ENCODE measurements around the gene INSIG2.

INSIG2 gene

DNA sequence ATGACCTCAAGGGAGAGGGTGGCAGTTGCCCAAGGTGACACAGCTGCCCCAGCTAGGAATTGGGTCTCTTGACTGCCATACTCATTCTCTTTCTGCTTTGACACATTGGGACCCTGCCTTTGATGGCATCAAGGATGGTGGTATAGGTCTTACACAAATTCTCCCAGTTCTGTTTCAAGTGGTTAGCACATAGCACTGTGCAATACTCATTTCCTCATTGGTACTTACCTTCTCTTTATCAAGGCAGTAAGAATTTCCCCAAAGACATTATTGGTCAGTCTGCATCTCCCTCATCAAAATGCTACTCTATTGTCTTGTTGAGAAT lies 38.5 kb upstream of the INSIG2 start:
- H3K27me3 ChIP-seq (replicated peaks; ENCODE audit: control insufficient read depth, insufficient read depth, low read length, poor library complexity, severe bottlenecking): peaks cover 3% of the 10 kb centered on the region
- H3K36me3 ChIP-seq (ENCODE audit: control insufficient read depth, insufficient read depth, low read length): no peaks in the 10 kb centered on the region
- DNase-seq: no peak
- H3K9me3 ChIP-seq (ENCODE audit: control insufficient read depth, low read length): no peaks in the 10 kb centered on the region
- no peak overlapping the region for H3K4me3 ChIP-seq (ENCODE audit: insufficient read depth, low read depth, low read length, poor library complexity, severe bottlenecking)
- no peaks in the 10 kb centered on the region for H3K4me1 ChIP-seq (ENCODE audit: control insufficient read depth, insufficient read depth, low read length, poor library complexity, severe bottlenecking)
- H3K27ac ChIP-seq (ENCODE audit: insufficient read depth, low read length, poor library complexity, severe bottlenecking): no peak overlapping the region

DNA sequence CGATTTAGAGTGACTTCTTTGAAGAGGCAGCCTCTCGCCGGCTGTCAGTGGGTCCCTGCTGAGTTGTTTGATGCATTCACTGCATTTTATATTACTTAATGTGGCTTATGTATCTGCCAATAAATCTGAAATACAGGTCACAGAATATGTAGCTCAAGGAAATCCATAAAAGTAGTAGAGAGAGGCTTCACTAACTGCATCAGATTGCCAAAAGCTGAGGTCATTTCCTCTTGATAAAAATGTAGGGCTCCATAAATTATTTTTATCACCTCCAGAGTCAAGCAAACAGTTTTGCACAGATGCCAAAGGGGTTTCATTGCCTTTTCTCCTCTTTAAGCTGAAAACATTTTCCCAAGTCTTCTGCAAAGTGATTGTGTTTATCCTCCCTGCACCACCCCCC lies 37.9 kb upstream of the INSIG2 start:
- Histone ChIP-seq H3K9me3 (ENCODE audit: control insufficient read depth, low read length) (no peaks in the 10 kb centered on the region), H3K36me3 (ENCODE audit: control insufficient read depth, insufficient read depth, low read length) (no peaks in the 10 kb centered on the region), H3K27me3 (replicated peaks; ENCODE audit: control insufficient read depth, insufficient read depth, low read length, poor library complexity, severe bottlenecking) (peaks cover 3% of the 10 kb centered on the region), H3K27ac (ENCODE audit: insufficient read depth, low read length, poor library complexity, severe bottlenecking) (no peak overlapping the region), H3K4me3 (ENCODE audit: insufficient read depth, low read depth, low read length, poor library complexity, severe bottlenecking) (no peak overlapping the region), H3K4me1 (ENCODE audit: control insufficient read depth, insufficient read depth, low read length, poor library complexity, severe bottlenecking) (no peaks in the 10 kb centered on the region)
- no peak for DNase-seq

DNA sequence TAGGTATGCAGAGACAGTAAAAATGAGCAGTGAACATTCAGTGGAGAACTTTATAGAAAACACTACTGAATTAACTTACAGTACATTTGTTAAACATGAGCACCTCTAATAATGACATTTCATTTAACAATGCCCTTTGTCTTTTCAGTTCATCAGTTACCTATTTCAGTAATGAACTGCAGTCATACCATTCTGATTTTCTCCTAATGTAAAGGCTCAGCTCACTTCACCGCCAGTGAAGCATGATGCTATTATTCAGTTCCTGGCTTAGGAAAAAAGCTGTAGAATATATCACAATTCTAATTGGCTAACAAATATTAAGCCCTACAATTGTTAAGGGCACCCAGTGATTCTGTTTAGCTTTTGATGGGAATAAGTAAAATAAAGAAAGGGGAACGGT lies 37.3 kb upstream of the INSIG2 start:
- Histone ChIP-seq H3K36me3 (ENCODE audit: control insufficient read depth, insufficient read depth, low read length) (no peaks in the 10 kb centered on the region), H3K27me3 (replicated peaks; ENCODE audit: control insufficient read depth, insufficient read depth, low read length, poor library complexity, severe bottlenecking) (peaks cover 3% of the 10 kb centered on the region), H3K4me3 (ENCODE audit: insufficient read depth, low read depth, low read length, poor library complexity, severe bottlenecking) (no peak overlapping the region), H3K9me3 (ENCODE audit: control insufficient read depth, low read length) (no peaks in the 10 kb centered on the region), H3K27ac (ENCODE audit: insufficient read depth, low read length, poor library complexity, severe bottlenecking) (no peak overlapping the region), H3K4me1 (ENCODE audit: control insufficient read depth, insufficient read depth, low read length, poor library complexity, severe bottlenecking) (no peaks in the 10 kb centered on the region)
- DNase-seq: no peak

DNA sequence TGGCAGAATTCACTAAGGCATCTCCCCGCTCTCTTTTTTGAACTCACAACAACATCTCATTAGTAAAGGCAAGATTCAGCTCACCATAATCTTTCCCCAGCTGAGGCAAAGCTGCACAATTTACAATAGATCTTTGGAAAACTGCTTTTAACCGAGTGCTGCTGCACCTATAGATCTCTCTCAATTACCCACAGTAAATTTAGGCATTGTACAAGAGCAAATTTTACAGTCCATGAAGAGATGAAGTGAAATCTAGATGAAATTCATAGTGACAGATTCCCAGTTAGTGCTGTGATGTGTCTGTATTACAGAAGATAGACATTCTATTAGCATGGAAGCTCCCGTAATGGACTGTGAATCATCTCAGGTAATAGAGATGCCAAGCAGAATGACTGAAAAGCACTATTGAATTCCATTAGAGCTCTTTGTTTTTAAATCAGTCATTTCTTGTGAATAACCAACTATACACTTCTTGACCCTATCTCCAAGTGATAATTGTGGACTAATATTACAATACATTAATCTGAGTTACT lies 36.4 kb upstream of the INSIG2 start:
- Histone ChIP-seq H3K4me3 (ENCODE audit: insufficient read depth, low read depth, low read length, poor library complexity, severe bottlenecking) (no peak overlapping the region), H3K9me3 (ENCODE audit: control insufficient read depth, low read length) (no peaks in the 10 kb centered on the region), H3K27me3 (replicated peaks; ENCODE audit: control insufficient read depth, insufficient read depth, low read length, poor library complexity, severe bottlenecking) (peaks cover 3% of the 10 kb centered on the region), H3K4me1 (ENCODE audit: control insufficient read depth, insufficient read depth, low read length, poor library complexity, severe bottlenecking) (no peaks in the 10 kb centered on the region), H3K27ac (ENCODE audit: insufficient read depth, low read length, poor library complexity, severe bottlenecking) (no peak overlapping the region), H3K36me3 (ENCODE audit: control insufficient read depth, insufficient read depth, low read length) (no peaks in the 10 kb centered on the region)
- DNase-seq: no peak

DNA sequence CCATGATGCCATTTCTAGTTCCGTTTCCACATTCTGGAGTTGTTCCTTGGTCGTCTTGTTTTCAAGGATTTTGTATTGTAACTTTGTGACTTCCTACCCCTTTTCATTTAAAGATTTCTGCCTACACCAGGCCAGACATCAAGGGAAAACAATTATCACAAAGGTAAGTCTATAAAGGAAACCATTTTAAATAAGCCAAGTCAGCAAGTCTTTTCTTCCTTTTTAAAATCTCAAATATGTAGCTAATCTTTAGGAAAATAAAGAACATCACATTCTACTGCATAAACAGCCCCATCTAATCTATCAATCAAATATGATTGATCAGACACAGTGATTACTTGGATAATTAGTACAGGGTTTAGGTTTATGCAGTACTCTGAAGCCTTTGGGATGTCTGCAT lies 35.8 kb upstream of the INSIG2 start:
- no peaks in the 10 kb centered on the region for H3K9me3 ChIP-seq (ENCODE audit: control insufficient read depth, low read length)
- no peak overlapping the region for H3K4me3 ChIP-seq (ENCODE audit: insufficient read depth, low read depth, low read length, poor library complexity, severe bottlenecking)
- peaks cover 3% of the 10 kb centered on the region for H3K27me3 ChIP-seq (replicated peaks; ENCODE audit: control insufficient read depth, insufficient read depth, low read length, poor library complexity, severe bottlenecking)
- no peaks in the 10 kb centered on the region for H3K4me1 ChIP-seq (ENCODE audit: control insufficient read depth, insufficient read depth, low read length, poor library complexity, severe bottlenecking)
- DNase-seq: no peak
- no peaks in the 10 kb centered on the region for H3K36me3 ChIP-seq (ENCODE audit: control insufficient read depth, insufficient read depth, low read length)
- no peak overlapping the region for H3K27ac ChIP-seq (ENCODE audit: insufficient read depth, low read length, poor library complexity, severe bottlenecking)

DNA sequence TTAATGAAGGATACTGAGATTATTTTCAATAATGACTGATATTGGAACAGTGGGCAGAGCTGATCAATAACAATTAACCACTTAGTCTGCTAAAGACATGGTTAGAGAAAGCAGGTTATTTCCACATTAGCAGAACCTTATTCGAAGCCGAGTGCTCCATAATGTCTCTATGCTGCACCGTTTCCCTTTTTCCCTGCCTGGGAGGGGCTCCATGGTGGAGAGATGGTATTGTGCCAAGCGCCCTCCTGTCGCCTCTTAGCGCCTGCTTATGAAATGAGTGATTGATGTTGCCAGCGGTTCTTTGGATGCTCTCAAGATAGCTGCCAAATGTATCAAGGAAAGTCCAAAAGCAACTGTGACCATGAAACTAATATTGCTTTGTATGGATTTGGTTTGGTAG lies 34.6 kb upstream of the INSIG2 start:
- Histone ChIP-seq H3K27me3 (replicated peaks; ENCODE audit: control insufficient read depth, insufficient read depth, low read length, poor library complexity, severe bottlenecking) (peaks cover 3% of the 10 kb centered on the region), H3K27ac (ENCODE audit: insufficient read depth, low read length, poor library complexity, severe bottlenecking) (no peak overlapping the region), H3K4me1 (ENCODE audit: control insufficient read depth, insufficient read depth, low read length, poor library complexity, severe bottlenecking) (no peaks in the 10 kb centered on the region)

DNA sequence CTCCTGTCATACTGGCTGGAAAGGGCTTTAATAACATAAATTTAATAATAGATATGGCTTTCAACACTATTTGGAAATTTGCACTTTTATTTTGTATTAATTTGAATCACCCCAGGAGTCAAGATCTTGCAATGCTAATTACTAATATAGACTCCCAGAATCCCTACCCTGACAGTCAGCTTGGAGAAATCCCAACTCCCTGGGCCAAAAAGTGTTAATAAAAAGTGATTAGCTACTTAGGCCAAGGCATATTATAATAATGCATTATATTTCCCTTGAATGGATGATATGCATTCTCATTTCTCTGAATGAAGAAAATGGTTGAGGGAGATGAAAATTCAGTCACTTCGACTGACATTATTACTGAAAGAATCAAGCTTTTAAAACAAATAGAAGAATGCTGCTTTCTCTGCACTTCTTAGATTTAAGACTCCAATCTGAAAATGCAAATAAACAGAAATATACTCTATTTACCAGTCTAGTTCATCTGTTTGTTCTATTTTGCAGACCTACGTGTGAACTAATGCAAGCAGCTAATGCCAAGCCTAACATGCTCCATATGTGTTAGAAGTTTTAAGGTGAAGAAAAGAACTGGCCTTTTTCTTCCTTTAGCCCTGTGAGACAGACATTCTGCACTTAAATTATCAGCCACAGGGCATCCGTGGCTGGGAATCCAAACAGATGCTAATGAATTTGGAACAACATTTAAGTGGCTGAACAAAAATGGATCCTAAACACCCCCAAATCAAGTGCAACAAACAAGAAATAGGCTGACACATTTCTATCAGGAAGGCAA lies 33.9 kb upstream of the INSIG2 start:
- no peaks in the 10 kb centered on the region for H3K4me1 ChIP-seq (ENCODE audit: control insufficient read depth, insufficient read depth, low read length, poor library complexity, severe bottlenecking)
- H3K9me3 ChIP-seq (ENCODE audit: control insufficient read depth, low read length): no peaks in the 10 kb centered on the region
- no peaks in the 10 kb centered on the region for H3K36me3 ChIP-seq (ENCODE audit: control insufficient read depth, insufficient read depth, low read length)
- no peak for DNase-seq
- no peak overlapping the region for H3K27ac ChIP-seq (ENCODE audit: insufficient read depth, low read length, poor library complexity, severe bottlenecking)
- no peak overlapping the region for H3K4me3 ChIP-seq (ENCODE audit: insufficient read depth, low read depth, low read length, poor library complexity, severe bottlenecking)
- peaks cover 3% of the 10 kb centered on the region for H3K27me3 ChIP-seq (replicated peaks; ENCODE audit: control insufficient read depth, insufficient read depth, low read length, poor library complexity, severe bottlenecking)

More for the DNA sequence above, 34.6 kb upstream of the INSIG2 start:
- Histone ChIP-seq H3K36me3 (ENCODE audit: control insufficient read depth, insufficient read depth, low read length) (no peaks in the 10 kb centered on the region), H3K9me3 (ENCODE audit: control insufficient read depth, low read length) (no peaks in the 10 kb centered on the region), H3K4me3 (ENCODE audit: insufficient read depth, low read depth, low read length, poor library complexity, severe bottlenecking) (no peak overlapping the region)
- no peak for DNase-seq

DNA sequence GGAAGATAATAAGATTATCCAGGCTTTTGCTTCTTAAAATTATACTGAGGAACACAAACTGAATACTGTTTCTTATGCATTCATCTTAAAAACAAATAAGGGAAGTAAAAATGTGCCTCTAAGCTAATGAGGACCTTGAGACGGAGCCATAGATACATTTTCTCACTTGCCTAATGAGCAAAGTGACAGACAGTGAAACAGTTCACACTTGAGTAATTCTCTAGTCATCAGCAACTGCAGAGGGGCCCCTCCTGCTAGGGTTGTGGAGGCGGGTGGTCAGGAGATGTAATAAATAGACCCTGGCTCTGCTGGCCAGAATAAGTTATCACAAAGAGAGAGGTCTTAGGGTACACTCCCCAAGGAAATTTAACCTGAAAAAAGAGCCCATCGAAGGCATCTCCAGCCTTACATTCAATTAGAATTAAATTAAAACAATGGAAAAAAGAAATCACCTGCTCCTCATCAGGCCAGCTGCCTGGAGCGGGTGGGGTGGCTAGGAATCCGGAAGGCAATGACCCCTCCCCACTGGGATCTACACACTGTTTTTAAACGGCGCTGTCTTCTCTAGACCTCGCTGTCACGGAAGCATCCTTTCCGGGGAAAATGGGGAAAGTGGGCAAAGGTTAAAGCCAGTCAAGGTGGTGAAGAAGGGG lies 32.6 kb upstream of the INSIG2 start:
- H3K4me3 ChIP-seq (ENCODE audit: insufficient read depth, low read depth, low read length, poor library complexity, severe bottlenecking): no peak overlapping the region

DNA sequence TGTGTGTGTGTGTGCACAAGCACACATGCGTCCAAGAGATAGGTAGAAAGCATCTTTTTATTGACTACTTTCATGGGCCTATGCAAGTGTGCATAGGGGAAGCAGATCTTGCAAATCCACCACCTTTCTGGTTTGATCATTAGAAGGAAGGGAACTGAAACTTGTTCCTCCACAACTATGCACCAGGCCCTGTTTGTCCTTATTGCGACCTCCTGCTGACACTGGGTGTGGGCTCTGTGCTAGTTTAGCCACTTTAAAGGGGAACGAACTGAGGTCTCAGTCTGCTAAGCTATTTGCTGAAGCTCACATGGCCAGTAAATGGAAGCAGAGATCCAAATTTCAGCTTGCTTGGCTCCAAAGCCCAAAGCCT lies 32.1 kb upstream of the INSIG2 start:
- Histone ChIP-seq H3K9me3 (ENCODE audit: control insufficient read depth, low read length) (no peaks in the 10 kb centered on the region), H3K36me3 (ENCODE audit: control insufficient read depth, insufficient read depth, low read length) (no peaks in the 10 kb centered on the region), H3K4me1 (ENCODE audit: control insufficient read depth, insufficient read depth, low read length, poor library complexity, severe bottlenecking) (no peaks in the 10 kb centered on the region), H3K27ac (ENCODE audit: insufficient read depth, low read length, poor library complexity, severe bottlenecking) (no peak overlapping the region), H3K27me3 (replicated peaks; ENCODE audit: control insufficient read depth, insufficient read depth, low read length, poor library complexity, severe bottlenecking) (no peaks in the 10 kb centered on the region), H3K4me3 (ENCODE audit: insufficient read depth, low read depth, low read length, poor library complexity, severe bottlenecking) (no peak overlapping the region)
- no peak for DNase-seq

More for the DNA sequence above, 32.6 kb upstream of the INSIG2 start:
- Histone ChIP-seq H3K27me3 (replicated peaks; ENCODE audit: control insufficient read depth, insufficient read depth, low read length, poor library complexity, severe bottlenecking) (no peaks in the 10 kb centered on the region), H3K9me3 (ENCODE audit: control insufficient read depth, low read length) (no peaks in the 10 kb centered on the region), H3K4me1 (ENCODE audit: control insufficient read depth, insufficient read depth, low read length, poor library complexity, severe bottlenecking) (no peaks in the 10 kb centered on the region), H3K27ac (ENCODE audit: insufficient read depth, low read length, poor library complexity, severe bottlenecking) (no peak overlapping the region), H3K36me3 (ENCODE audit: control insufficient read depth, insufficient read depth, low read length) (no peaks in the 10 kb centered on the region)
- no peak for DNase-seq

DNA sequence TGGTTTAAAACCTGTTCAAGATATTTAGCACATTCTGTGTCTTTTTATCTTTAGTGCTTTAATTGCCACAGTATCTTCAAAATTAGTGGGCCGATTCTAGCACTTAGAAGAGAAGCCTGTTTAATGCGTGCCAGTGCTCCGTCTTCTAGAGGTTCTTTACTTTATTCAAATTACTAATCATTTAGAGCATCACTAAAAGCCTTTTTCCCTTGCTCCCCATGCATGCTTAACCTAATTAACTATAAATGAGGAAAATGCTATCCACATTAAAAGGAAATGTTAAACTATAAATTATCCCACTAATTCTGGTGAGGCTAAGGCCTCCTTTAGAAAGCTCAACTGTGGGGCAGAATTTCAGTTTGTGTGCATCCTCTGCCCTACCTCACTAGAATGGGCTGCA lies 31.5 kb upstream of the INSIG2 start:
- no peaks in the 10 kb centered on the region for H3K9me3 ChIP-seq (ENCODE audit: control insufficient read depth, low read length)
- H3K4me3 ChIP-seq (ENCODE audit: insufficient read depth, low read depth, low read length, poor library complexity, severe bottlenecking): no peak overlapping the region
- H3K27me3 ChIP-seq (replicated peaks; ENCODE audit: control insufficient read depth, insufficient read depth, low read length, poor library complexity, severe bottlenecking): no peaks in the 10 kb centered on the region
- H3K27ac ChIP-seq (ENCODE audit: insufficient read depth, low read length, poor library complexity, severe bottlenecking): no peak overlapping the region
- H3K36me3 ChIP-seq (ENCODE audit: control insufficient read depth, insufficient read depth, low read length): no peaks in the 10 kb centered on the region
- no peaks in the 10 kb centered on the region for H3K4me1 ChIP-seq (ENCODE audit: control insufficient read depth, insufficient read depth, low read length, poor library complexity, severe bottlenecking)
- no peak for DNase-seq
